Nephron (organoid): Measurements from ENCODE around the gene PFKFB4.

Source experiments
- H3K27ac Mint-ChIP-seq, 3 experiments: 2 replicates each; pipeline ENCODE4 v1.8.0; 2020; ENCODE audit warnings: mixed read lengths in 3 of 3, mild to moderate bottlenecking in 2 of 3, moderate library complexity in 1 of 3
- H3K27me3 Mint-ChIP-seq: 2 replicates; pipeline ENCODE4 v1.8.0; 2021; ENCODE audit warnings: low read depth, mild to moderate bottlenecking, moderate library complexity, mixed read lengths
- H3K36me3 Mint-ChIP-seq: 2 replicates; pipeline ENCODE4 v1.8.0; 2020; ENCODE audit warnings: low read depth, mixed read lengths
- H3K4me1 Mint-ChIP-seq: 2 replicates; pipeline ENCODE4 v1.8.0; 2020; ENCODE audit warnings: mixed read lengths
- H3K4me3 Mint-ChIP-seq, 3 experiments: 2 replicates each; pipeline ENCODE4 v1.8.0; 2020; ENCODE audit warnings: mild to moderate bottlenecking in 3 of 3, mixed read lengths in 3 of 3, moderate library complexity in 2 of 3
- H3K9me3 Mint-ChIP-seq: 2 replicates; pipeline ENCODE4 v1.8.0; 2020; ENCODE audit warnings: mixed read lengths
- CTCF ChIP-seq, 3 experiments: fragments of 200-600 bp; sonication (generic); IDR thresholded peaks; one replicate each; pipeline ENCODE4 v1.5.0; 2021; ENCODE audit warnings: antibody characterized with exemption in 3 of 3; ENCODE audit not compliant: unreplicated experiment in 3 of 3

Gene PFKFB4

GRCh38 chr3:48561045-48561736 lies 4.6 kb upstream of the PFKFB4 start:
- H3K9me3 Mint-ChIP-seq: no peaks in the 10 kb centered on the region
- peaks cover 65% of the 10 kb centered on the region for H3K4me1 Mint-ChIP-seq
- H3K27ac Mint-ChIP-seq: peak overlapping the region; percentile 88 to 94 (median 92)
- H3K27me3 Mint-ChIP-seq: peaks cover 4% of the 10 kb centered on the region
- peak overlapping the region; percentile 70 to 82 (median 80) for H3K4me3 Mint-ChIP-seq
- H3K36me3 Mint-ChIP-seq: no peaks in the 10 kb centered on the region
- peak in 2 of 3 experiments; percentile 19 to 37 for TF ChIP-seq CTCF (IDR thresholded peaks at IDR 0.05; ENCODE audit: unreplicated experiment in 3 of 3)

GRCh38 chr3:48560648-48561018 lies 4.0 kb upstream of the PFKFB4 start:
- Mint-ChIP-seq H3K36me3 (no peaks in the 10 kb centered on the region), H3K9me3 (no peaks in the 10 kb centered on the region)

GRCh38 chr3:48558493-48559134 lies 2.0 kb upstream of the PFKFB4 start:
- no peak for TF ChIP-seq CTCF (IDR thresholded peaks at IDR 0.05; ENCODE audit: unreplicated experiment in 3 of 3)
- Mint-ChIP-seq H3K4me1 (peaks cover 57% of the 10 kb centered on the region), H3K36me3 (no peaks in the 10 kb centered on the region)

More at GRCh38 chr3:48560648-48561018, 4.0 kb upstream of the PFKFB4 start:
- TF ChIP-seq CTCF (IDR thresholded peaks at IDR 0.05; ENCODE audit: unreplicated experiment in 3 of 3): no peak
- Mint-ChIP-seq H3K27ac (peak overlapping the region; percentile 88 to 94 (median 92)), H3K27me3 (peaks cover 4% of the 10 kb centered on the region), H3K4me3 (peak overlapping the region; percentile 70 to 82 (median 80)), H3K4me1 (peaks cover 61% of the 10 kb centered on the region)

GRCh38 chr3:48555949-48556795 lies 431 bp downstream of the PFKFB4 start:
- no peaks in the 10 kb centered on the region for H3K9me3 Mint-ChIP-seq
- H3K4me3 Mint-ChIP-seq: peak overlapping the region; percentile 90 to 92 (median 91)
- peaks cover 51% of the 10 kb centered on the region for H3K4me1 Mint-ChIP-seq
- no peaks in the 10 kb centered on the region for H3K36me3 Mint-ChIP-seq
- H3K27ac Mint-ChIP-seq: peak overlapping the region; percentile 18 to 65 (median 43)
- H3K27me3 Mint-ChIP-seq: peaks cover 4% of the 10 kb centered on the region
- no peak for TF ChIP-seq CTCF (IDR thresholded peaks at IDR 0.05; ENCODE audit: unreplicated experiment in 3 of 3)

More at GRCh38 chr3:48558493-48559134, 2.0 kb upstream of the PFKFB4 start:
- H3K27me3 Mint-ChIP-seq: peaks cover 4% of the 10 kb centered on the region
- H3K4me3 Mint-ChIP-seq: peak overlapping the region; percentile 62 to 90 (median 82)
- peak overlapping the region; percentile 24 to 92 (median 77) for H3K27ac Mint-ChIP-seq
- no peaks in the 10 kb centered on the region for H3K9me3 Mint-ChIP-seq

GRCh38 chr3:48555231-48555948 lies 1.2 kb downstream of the PFKFB4 start:
- TF ChIP-seq CTCF (IDR thresholded peaks at IDR 0.05; ENCODE audit: unreplicated experiment in 3 of 3): no peak
- H3K9me3 Mint-ChIP-seq: no peaks in the 10 kb centered on the region
- H3K27ac Mint-ChIP-seq: peak overlapping the region; percentile 46 to 55 (median 50)
- peaks cover 4% of the 10 kb centered on the region for H3K27me3 Mint-ChIP-seq
- peak overlapping the region; percentile 90 to 92 (median 91) for H3K4me3 Mint-ChIP-seq
- no peaks in the 10 kb centered on the region for H3K36me3 Mint-ChIP-seq
- peaks cover 43% of the 10 kb centered on the region for H3K4me1 Mint-ChIP-seq
